Gastrocnemius medialis (tissue), 4 donors: Measurements from ENCODE around the gene TAF7L. TPM values are rescaled to one million over a fixed set of nuclear protein-coding genes. Genes with fewer than 3 reads are reported as not detected.

Experiments used
- ATAC-seq, 2 donors: fragments of 150-250 bp; one replicate each; pipeline ENCODE4 v1.9.1; 2016
- DNase-seq, 2 donors: peaks; one replicate each; pipeline ENCODE4 v3.0.0-alpha.2; 2019
- H3K27ac ChIP-seq, 4 donors: fragments of 200-600 bp; sonication (generic); 1 replicate in 1 of 4; 2 replicates in 3 of 4; pipeline ENCODE4 v1.5.1; 2016 to 2018; ENCODE audit warnings: mild to moderate bottlenecking in 2 of 4, moderate library complexity in 1 of 4
- H3K27me3 ChIP-seq, 3 donors: fragments of 200-600 bp; sonication (generic) in 2 of 3; 1 replicate in 1 of 3; 2 replicates in 2 of 3; pipeline versions ENCODE4 v1.5.1 to v1.6.0; 2016 to 2019; ENCODE audit warnings: mild to moderate bottlenecking in 1 of 3, moderate library complexity in 1 of 3
- H3K36me3 ChIP-seq, 2 donors: fragments of 200-600 bp; sonication (generic) in 1 of 2; one replicate each; pipeline ENCODE4 v1.5.1; 2017 to 2018
- H3K4me1 ChIP-seq, 2 donors: fragments of 200-600 bp; sonication (generic) in 1 of 2; one replicate each; pipeline ENCODE4 v1.5.1; 2016 to 2017; ENCODE audit warnings: mild to moderate bottlenecking in 2 of 2
- H3K4me3 ChIP-seq, 4 donors: fragments of 200-600 bp; sonication (generic) in 3 of 4; 1 replicate in 1 of 4; 2 replicates in 3 of 4; pipeline ENCODE4 v1.5.1; 2016 to 2019; ENCODE audit warnings: mild to moderate bottlenecking in 2 of 4
- H3K9me3 ChIP-seq, 3 donors: fragments of 200-600 bp; sonication (generic) in 2 of 3; 1 replicate in 1 of 3; 2 replicates in 2 of 3; pipeline ENCODE4 v1.5.1; 2016 to 2019
- CTCF ChIP-seq, 5 experiments: fragments of 450-650 bp in 3 of 5; fragments of 200-600 bp in 2 of 5; sonication (generic) in 2 of 5; IDR thresholded peaks in 4 of 5; conservative IDR thresholded peaks in 1 of 5; 1 replicate in 4 of 5; 2 replicates in 1 of 5; pipeline ENCODE4 v1.5.1; 2016 to 2019; ENCODE audit warnings: antibody characterized with exemption in 5 of 5, mild to moderate bottlenecking in 3 of 5, moderate library complexity in 3 of 5
- POLR2A ChIP-seq, 2 donors: fragments of 450-650 bp; IDR thresholded peaks; one replicate each; pipeline ENCODE4 v1.6.1; 2017; ENCODE audit warnings: antibody characterized with exemption in 2 of 2, mild to moderate bottlenecking in 2 of 2, moderate library complexity in 2 of 2
- in situ Hi-C, 4 donors: fragments of 200-750 bp; cut with MboI; loops; one replicate each; pipeline versions ENCODE4 v1.15.0 to v1.8.0; 2017; ENCODE audit warnings: low sequenced_read_pairs in 4 of 4
- intact Hi-C: fragments of 100-400 bp; cut with DNase I; formaldehyde crosslinking; loops from one replicate; pipeline ENCODE4 v1.15.1; 2023; ENCODE audit warnings: low total_unique reads
- total RNA-seq, 4 donors: library from RNA; depleted of rRNA; stranded (reverse); fragments of >200 nt; gene quantifications; one replicate each; pipeline versions ENCODE4 v1.1.0 to v1.2.3, GENCODE V29; 2016

TAF7L gene
- total RNA-seq, 4 donors from 2014 or later: not detected

DNA sequence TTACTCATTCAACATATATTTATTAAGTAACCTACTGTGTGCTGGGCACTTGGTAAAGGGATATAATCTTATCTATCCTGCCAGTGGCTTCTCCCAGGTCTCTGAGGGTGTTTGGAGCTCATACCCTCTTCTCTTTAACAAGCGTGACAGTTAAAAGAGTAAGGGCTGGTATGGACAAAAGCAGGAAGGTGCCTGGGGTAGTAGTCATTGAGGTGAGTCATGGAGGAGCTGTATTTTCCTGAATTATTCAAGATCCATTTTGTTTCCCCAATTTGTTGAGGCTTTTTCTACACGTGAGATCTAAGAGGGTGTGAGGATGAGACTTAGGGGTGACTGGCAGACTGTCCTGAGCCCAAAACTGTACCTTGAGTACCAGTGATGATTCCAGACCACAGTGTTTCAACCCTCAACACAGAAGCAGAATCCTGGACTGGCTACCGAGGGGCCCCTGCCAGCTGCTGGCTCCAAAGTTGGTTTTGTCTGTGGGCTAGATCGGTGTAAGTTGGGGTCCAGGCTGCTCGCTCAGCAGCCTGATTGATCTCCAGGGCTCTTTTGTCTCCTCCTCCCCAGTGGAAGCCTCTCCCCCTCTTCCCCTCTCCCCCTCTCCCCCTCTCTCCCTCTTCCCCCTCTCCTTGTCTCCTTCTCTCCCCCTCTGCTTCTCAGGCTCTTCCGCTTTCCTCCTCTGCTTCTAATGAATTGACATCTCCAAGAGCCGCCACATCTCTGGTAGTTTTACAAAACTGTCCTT is 71.8 kb downstream of the TAF7L start, which contains the start of gene DRP2:
TSS of gene DRP2 (plus strand) at position 671 of the 748 bp plus-strand sequence. CDS start 11,862 bp downstream, outside the sequence.
- intact Hi-C loops (no loop called here), in situ Hi-C loops (no loop called here)
- Histone ChIP-seq H3K9me3 (no peaks in the 10 kb centered on the region), H3K27me3 (no peaks in the 10 kb centered on the region), H3K4me3 (no peak within 1 kb of the TSS), H3K4me1 (no peaks in the 10 kb centered on the region), H3K27ac (no peak within 1 kb of the TSS), H3K36me3 (no peaks in the 10 kb centered on the region)
- DNase-seq (no peak), ATAC-seq (no peak)
- TF ChIP-seq CTCF (IDR thresholded peaks at IDR 0.05 in 4 of 5, conservative IDR thresholded peaks at IDR 0.05 in 1 of 5) (no peak), POLR2A (IDR thresholded peaks at IDR 0.05) (no peak)

Other genes starting within 250 kb of the TAF7L start
- 10 to 100 TPM; 11.9 to 29.9 (median 14.1) TPM for gene TRMT2B, start 239.2 kb downstream of the TAF7L start, total RNA-seq
- gene TMEM35A, start 212.5 kb downstream of the TAF7L start, total RNA-seq: under 1 TPM in 1 of 4 donors, not detected in 3; 0.49 TPM
- gene CENPI, start 193.1 kb downstream of the TAF7L start, total RNA-seq: under 1 TPM in 2 of 4 donors, not detected in 2; 0.62 to 0.66 TPM
- under 1 TPM in 2 of 4 donors, not detected in 2; 0.10 to 0.11 TPM for gene DRP2, start 71.5 kb downstream of the TAF7L start, total RNA-seq
- 1 to 10 TPM; 1.9 to 9.5 (median 4.9) TPM for gene TIMM8A, start 57.4 kb upstream of the TAF7L start, total RNA-seq
- gene BTK, start 94.9 kb upstream of the TAF7L start, total RNA-seq: 1 to 10 TPM in 1 of 4 donors, under 1 TPM in 2, not detected in 1; 0.75 to 1.5 (median 1.00) TPM
- 1,000 to 10,000 TPM in 3 of 4 donors, 100 to 1,000 TPM in 1; 627 to 1,470 (median 1,100) TPM for gene RPL36A, start 99.7 kb upstream of the TAF7L start, total RNA-seq
- 10 to 100 TPM; 13.4 to 16.3 (median 14.6) TPM for gene GLA, start 116.6 kb upstream of the TAF7L start, total RNA-seq
- gene HNRNPH2, start 116.9 kb upstream of the TAF7L start, total RNA-seq: 10 to 100 TPM; 33.8 to 58.1 (median 43.3) TPM
- 1 to 10 TPM in 2 of 4 donors, under 1 TPM in 2; 0.44 to 3.0 (median 1.1) TPM for gene ARMCX4, start 194.1 kb upstream of the TAF7L start, total RNA-seq